ENCODE data around the gene NAB2.

NAB2 gene

GRCh38 chr12:57138526-57139272, 49.8 kb downstream of the NAB2 start:
- no peak for DNase-seq

GRCh38 chr12:57139796-57140649, 51.1 kb downstream of the NAB2 start:
- no peak for DNase-seq

- DNase-seq: no peak
These were observed 52.3 kb downstream of the NAB2 start for GRCh38 chr12:57141249-57141648.

DNA sequence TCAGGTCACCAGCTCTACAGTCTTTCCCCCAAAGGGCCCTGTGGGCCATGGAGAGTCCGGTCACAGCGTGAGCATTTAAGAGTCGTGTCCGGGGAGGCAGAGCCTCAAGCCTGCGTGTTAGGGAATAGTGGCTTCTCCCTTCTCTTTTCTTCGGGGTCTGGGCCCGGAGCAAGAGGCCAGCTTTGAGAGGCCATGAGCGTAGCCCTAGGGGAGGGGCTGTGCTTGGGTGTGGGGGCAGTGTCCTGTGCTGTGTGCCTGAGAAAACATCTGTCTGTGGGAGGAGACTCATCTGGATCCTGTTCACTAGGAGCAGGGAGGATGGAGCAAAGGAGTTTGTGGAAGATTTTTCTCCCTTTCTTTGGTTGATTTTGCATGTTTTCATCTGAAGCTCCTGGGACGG, 53.2 kb downstream of the NAB2 start:
- DNase-seq: no peak

GRCh38 chr12:57142727-57143126, 53.8 kb downstream of the NAB2 start:
- no peak for DNase-seq

DNA sequence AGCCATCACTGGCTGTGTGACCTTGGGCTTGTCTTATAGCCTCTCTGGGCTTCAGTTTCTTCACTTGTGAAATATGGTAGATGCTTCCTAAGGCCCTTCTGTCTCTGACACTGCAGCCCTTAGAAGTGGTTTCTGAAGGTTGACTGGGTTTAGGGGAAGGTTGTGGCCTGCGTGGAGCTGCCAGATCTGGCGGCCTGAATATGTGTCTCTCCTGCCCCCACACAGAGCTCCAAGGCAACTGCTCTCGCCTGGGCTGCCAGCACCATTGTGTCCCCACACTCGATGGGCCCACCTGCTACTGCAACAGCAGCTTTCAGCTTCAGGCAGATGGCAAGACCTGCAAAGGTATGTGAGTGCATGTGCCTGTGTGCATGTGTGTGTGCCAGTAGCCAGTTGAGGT, 54.5 kb downstream of the NAB2 start:
- no peak for DNase-seq

All from NCI-H1105 (cell line).